ENCODE data around the gene VPS35.
"Not testable (repeated sequence)": the region's sequence is repeated elsewhere in the genome, so short reads cannot be mapped to it uniquely, and the experiment has no call there.

DNA sequence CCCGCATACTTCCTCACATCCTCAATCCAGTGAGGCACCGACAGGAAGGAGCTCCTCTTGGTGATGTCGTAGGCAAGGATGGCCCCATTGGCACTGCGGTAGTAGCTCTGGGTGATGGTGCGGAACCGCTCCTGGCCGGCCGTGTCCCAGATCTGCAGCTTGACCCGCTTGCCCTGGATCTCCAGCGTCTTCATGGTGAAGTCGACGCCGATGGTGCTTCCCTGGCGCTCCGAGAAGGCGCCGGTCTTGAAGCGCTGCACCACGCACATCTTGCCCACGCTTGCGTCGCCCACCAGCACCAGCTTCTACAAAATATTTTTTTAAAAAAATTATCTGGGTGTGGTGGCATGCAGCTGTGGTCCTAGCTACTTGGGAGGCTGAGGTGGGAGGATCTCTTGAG is 62.3 kb downstream of the VPS35 start:
- TF ChIP-seq, protein P1, sequence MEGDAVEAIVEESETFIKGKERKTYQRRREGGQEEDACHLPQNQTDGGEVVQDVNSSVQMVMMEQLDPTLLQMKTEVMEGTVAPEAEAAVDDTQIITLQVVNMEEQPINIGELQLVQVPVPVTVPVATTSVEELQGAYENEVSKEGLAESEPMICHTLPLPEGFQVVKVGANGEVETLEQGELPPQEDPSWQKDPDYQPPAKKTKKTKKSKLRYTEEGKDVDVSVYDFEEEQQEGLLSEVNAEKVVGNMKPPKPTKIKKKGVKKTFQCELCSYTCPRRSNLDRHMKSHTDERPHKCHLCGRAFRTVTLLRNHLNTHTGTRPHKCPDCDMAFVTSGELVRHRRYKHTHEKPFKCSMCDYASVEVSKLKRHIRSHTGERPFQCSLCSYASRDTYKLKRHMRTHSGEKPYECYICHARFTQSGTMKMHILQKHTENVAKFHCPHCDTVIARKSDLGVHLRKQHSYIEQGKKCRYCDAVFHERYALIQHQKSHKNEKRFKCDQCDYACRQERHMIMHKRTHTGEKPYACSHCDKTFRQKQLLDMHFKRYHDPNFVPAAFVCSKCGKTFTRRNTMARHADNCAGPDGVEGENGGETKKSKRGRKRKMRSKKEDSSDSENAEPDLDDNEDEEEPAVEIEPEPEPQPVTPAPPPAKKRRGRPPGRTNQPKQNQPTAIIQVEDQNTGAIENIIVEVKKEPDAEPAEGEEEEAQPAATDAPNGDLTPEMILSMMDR (IDR thresholded peaks at IDR 0.05), result not testable (repeated sequence)
- not testable (repeated sequence) for TF ChIP-seq POLR2A (IDR thresholded peaks at IDR 0.05)
